Adipocyte (in vitro differentiated cells): ENCODE data around the gene LYPLAL1.
"Not testable (repeated sequence)": the region's sequence is repeated elsewhere in the genome, so short reads cannot be mapped to it uniquely, and the experiment has no call there.

Experiments used
- DNase-seq: peaks from one replicate; pipeline ENCODE4 v3.0.0-alpha.2; 2015; ENCODE audit warnings: low read depth
- H3K27me3 ChIP-seq: replicated peaks from 2 replicates; pipeline ENCODE4 v1.7.0; 2013; ENCODE audit warnings: mild to moderate bottlenecking, low read length, moderate library complexity; ENCODE audit not compliant: control insufficient read depth, insufficient read depth
- H3K36me3 ChIP-seq: 2 replicates; pipeline ENCODE4 v1.7.0; 2013; ENCODE audit warnings: low read length, mild to moderate bottlenecking, moderate library complexity; ENCODE audit not compliant: control insufficient read depth, insufficient read depth, severe bottlenecking
- H3K4me1 ChIP-seq: 2 replicates; pipeline ENCODE4 v1.7.0; 2013; ENCODE audit warnings: mild to moderate bottlenecking, low read length, moderate library complexity; ENCODE audit not compliant: control insufficient read depth, insufficient read depth
- H3K4me3 ChIP-seq: 2 replicates; pipeline ENCODE4 v1.7.0; 2013; ENCODE audit warnings: mild to moderate bottlenecking, low read length, moderate library complexity
- H3K9ac ChIP-seq: 2 replicates; pipeline ENCODE4 v1.7.0; 2013; ENCODE audit warnings: mild to moderate bottlenecking, low read length, moderate library complexity
- H3K9me3 ChIP-seq: 2 replicates; pipeline ENCODE4 v1.7.0; 2013; ENCODE audit warnings: mild to moderate bottlenecking, low read length, moderate library complexity; ENCODE audit not compliant: control insufficient read depth

The LYPLAL1 gene

DNA sequence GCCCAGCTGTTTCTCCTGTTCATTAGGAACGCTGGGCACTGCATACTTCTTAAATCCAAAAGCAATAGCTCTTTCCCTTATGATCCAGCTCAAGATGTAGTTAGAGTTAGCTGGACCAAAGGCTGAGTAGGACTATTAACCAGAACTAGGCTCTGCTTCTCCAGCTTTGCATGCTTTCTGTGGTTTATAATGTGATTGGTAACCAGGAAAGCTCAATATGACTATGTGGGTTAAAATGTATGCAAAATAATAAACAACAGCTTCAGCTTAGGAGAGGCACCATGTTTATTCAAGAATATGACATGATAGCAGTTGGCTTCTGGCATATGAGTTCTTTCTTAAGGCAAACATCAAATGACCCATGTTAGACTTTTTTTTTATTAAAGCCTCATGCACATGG, 73.8 kb downstream of the LYPLAL1 start:
- no peak overlapping the region for H3K4me3 ChIP-seq
- H3K9ac ChIP-seq = no peak overlapping the region
- H3K9me3 ChIP-seq = no peaks in the 10 kb centered on the region
- H3K4me1 ChIP-seq = no peaks in the 10 kb centered on the region
- H3K36me3 ChIP-seq = no peaks in the 10 kb centered on the region
- no peaks in the 10 kb centered on the region for H3K27me3 ChIP-seq
- DNase-seq = peak; percentile 6

GRCh38 chr1:219250468-219250867, 76.8 kb downstream of the LYPLAL1 start:
- not testable (repeated sequence) for H3K9me3 ChIP-seq, H3K4me1 ChIP-seq, H3K9ac ChIP-seq, H3K36me3 ChIP-seq, DNase-seq, H3K4me3 ChIP-seq, H3K27me3 ChIP-seq

- no peaks in the 10 kb centered on the region for H3K4me1 ChIP-seq
- peaks cover 14% of the 10 kb centered on the region for H3K9me3 ChIP-seq
- H3K36me3 ChIP-seq = no peaks in the 10 kb centered on the region
- DNase-seq = no peak
- H3K9ac ChIP-seq = no peak overlapping the region
- no peaks in the 10 kb centered on the region for H3K27me3 ChIP-seq
- no peak overlapping the region for H3K4me3 ChIP-seq
Observed at GRCh38 chr1:219257751-219258150, 84.1 kb downstream of the LYPLAL1 start.

- DNase-seq = no peak
- Histone ChIP-seq H3K36me3 (no peaks in the 10 kb centered on the region), H3K4me1 (peaks cover 10% of the 10 kb centered on the region), H3K9ac (no peak overlapping the region), H3K27me3 (no peaks in the 10 kb centered on the region), H3K4me3 (no peak overlapping the region), H3K9me3 (peaks cover 9% of the 10 kb centered on the region)
Observed at GRCh38 chr1:219261454-219261853, 87.8 kb downstream of the LYPLAL1 start.
